SU-DHL-6 (cell line): ENCODE results near the gene MT1E.

Source experiments
- H2AFZ ChIP-seq: fragments of 200-600 bp; sonication (generic); 2 replicates; pipeline ENCODE4 v1.6.1; 2014; ENCODE audit warnings: low read depth, mild to moderate bottlenecking, moderate library complexity, mixed read lengths, antibody characterized with exemption, low read length; ENCODE audit not compliant: severe bottlenecking
- H3F3A ChIP-seq: fragments of 200-600 bp; shearing (Covaris generic); 2 replicates; pipeline ENCODE4 v1.6.0; 2016; ENCODE audit warnings: antibody characterized with exemption, mild to moderate bottlenecking; ENCODE audit not compliant: insufficient read depth
- H3K27ac ChIP-seq: fragments of 200-600 bp; sonication (generic); 2 replicates; pipeline ENCODE4 v1.5.1; 2016; ENCODE audit warnings: low read depth, mild to moderate bottlenecking, low read length, moderate library complexity, mixed read lengths
- H3K27me3 ChIP-seq: fragments of 200-600 bp; sonication (generic), shearing (Covaris generic); 2 replicates; pipeline ENCODE4 v1.6.0; 2014; ENCODE audit warnings: mild to moderate bottlenecking, low read length
- H3K36me3 ChIP-seq: fragments of 200-600 bp; sonication (generic); 2 replicates; pipeline ENCODE4 v1.6.1; 2014; ENCODE audit warnings: mild to moderate bottlenecking, low read length, mixed read lengths
- H3K4me2 ChIP-seq: fragments of 300-600, 200-600 bp; shearing (Covaris generic), sonication (generic); 2 replicates; pipeline ENCODE4 v1.6.0; 2014; ENCODE audit warnings: low read length, low read depth, mild to moderate bottlenecking; ENCODE audit not compliant: poor library complexity, severe bottlenecking
- H3K4me3 ChIP-seq: fragments of 200-600 bp; sonication (generic); 2 replicates; pipeline ENCODE4 v1.5.1; 2014; ENCODE audit warnings: antibody characterized with exemption, low read length, mild to moderate bottlenecking, mixed read lengths; ENCODE audit not compliant: insufficient read depth, poor library complexity, severe bottlenecking
- H3K79me2 ChIP-seq: fragments of 200-600 bp; sonication (generic); 2 replicates; pipeline ENCODE4 v1.6.1; 2014; ENCODE audit warnings: mild to moderate bottlenecking, low read length, moderate library complexity; ENCODE audit not compliant: insufficient read depth
- H3K9ac ChIP-seq: fragments of 200-600 bp; sonication (generic); 2 replicates; pipeline ENCODE4 v1.7.0; 2014; ENCODE audit warnings: mild to moderate bottlenecking, low read length
- H3K9me2 ChIP-seq: fragments of 200-600 bp; sonication (generic); replicated peaks from 2 replicates; pipeline ENCODE4 v1.6.1; 2014; ENCODE audit warnings: low read length; ENCODE audit not compliant: insufficient read depth
- H3K9me3 ChIP-seq: fragments of 200-600 bp; sonication (generic); 2 replicates; pipeline ENCODE4 v1.6.1; 2014; ENCODE audit warnings: low read length, mixed read lengths; ENCODE audit not compliant: insufficient read depth
- H4K20me1 ChIP-seq: fragments of 200-600 bp; sonication (generic); 2 replicates; pipeline ENCODE4 v1.6.1; 2014; ENCODE audit warnings: low read depth, mild to moderate bottlenecking, antibody characterized with exemption, low read length, moderate library complexity, mixed read lengths
- CTCF ChIP-seq: fragments of 200-600 bp; sonication (generic); IDR thresholded peaks from one replicate; pipeline ENCODE4 v1.5.1; 2017; ENCODE audit warnings: antibody characterized with exemption, mild to moderate bottlenecking, low read length, moderate library complexity; ENCODE audit not compliant: insufficient read depth, poor library complexity, severe bottlenecking
- EZH2phosphoT487 ChIP-seq: fragments of 200-600 bp; sonication (generic), shearing (Covaris generic); conservative IDR thresholded peaks from 2 replicates; pipeline ENCODE4 v1.6.1; 2018; ENCODE audit warnings: mild to moderate bottlenecking, antibody characterized with exemption, low read length, moderate library complexity, mixed read lengths

Gene MT1E

GRCh38 chr16:56631197-56631596 is 5.6 kb downstream of the MT1E start:
- no peaks in the 10 kb centered on the region for H3K79me2 ChIP-seq
- H3K36me3 ChIP-seq: no peaks in the 10 kb centered on the region
- no peak overlapping the region for H3K27ac ChIP-seq
- H3K4me3 ChIP-seq: no peak overlapping the region
- no peaks in the 10 kb centered on the region for H3F3A ChIP-seq
- no peak for TF ChIP-seq CTCF
- TF ChIP-seq EZH2phosphoT487: no peak
- H3K4me2 ChIP-seq: no peak overlapping the region
- H3K9me2 ChIP-seq: no peaks in the 10 kb centered on the region
- H2AFZ ChIP-seq: no peak overlapping the region
- H3K9me3 ChIP-seq: no peaks in the 10 kb centered on the region
- no peak overlapping the region for H3K9ac ChIP-seq
- no peaks in the 10 kb centered on the region for H3K27me3 ChIP-seq
- no peaks in the 10 kb centered on the region for H4K20me1 ChIP-seq

- Histone ChIP-seq H3K27ac (no peak overlapping the region), H3K4me3 (no peak overlapping the region), H3K9me2 (no peaks in the 10 kb centered on the region), H3K36me3 (no peaks in the 10 kb centered on the region), H3F3A (no peaks in the 10 kb centered on the region), H3K79me2 (no peaks in the 10 kb centered on the region), H3K9me3 (no peaks in the 10 kb centered on the region), H4K20me1 (no peaks in the 10 kb centered on the region), H3K9ac (no peak overlapping the region), H3K4me2 (no peak overlapping the region), H2AFZ (no peak overlapping the region), H3K27me3 (no peaks in the 10 kb centered on the region)
- TF ChIP-seq EZH2phosphoT487 (no peak), CTCF (no peak)
Measured at GRCh38 chr16:56631832-56632155, 6.2 kb downstream of the MT1E start.

- H3K9ac ChIP-seq: no peak within 1 kb of the TSS
- no peak within 1 kb of the TSS for H3K27ac ChIP-seq
- H3K9me3 ChIP-seq: no peaks in the 10 kb centered on the region
- H3F3A ChIP-seq: no peaks in the 10 kb centered on the region
- TF ChIP-seq CTCF (no peak), EZH2phosphoT487 (no peak)
- no peaks in the 10 kb centered on the region for H3K79me2 ChIP-seq
- no peaks in the 10 kb centered on the region for H3K9me2 ChIP-seq
- no peak within 1 kb of the TSS for H3K4me2 ChIP-seq
- no peaks in the 10 kb centered on the region for H3K27me3 ChIP-seq
- no peak within 1 kb of the TSS for H3K4me3 ChIP-seq
- no peaks in the 10 kb centered on the region for H4K20me1 ChIP-seq
- no peaks in the 10 kb centered on the region for H3K36me3 ChIP-seq
- H2AFZ ChIP-seq: no peak within 1 kb of the TSS
Measured at GRCh38 chr16:56632156-56632847, 6.7 kb downstream of the MT1E start, which contains the start of gene MT1M. Gene MT1M (plus strand): TSS chr16:56632659. CDS start chr16:56632732, 73 bp downstream.
